ENCODE measurements around the gene MTAP. TPM values are rescaled to one million over a fixed set of nuclear protein-coding genes. Genes with fewer than 3 reads are reported as not detected.

Gene MTAP
- total RNA-seq, 1 donor from 2014 or later: 19.2 TPM

DNA sequence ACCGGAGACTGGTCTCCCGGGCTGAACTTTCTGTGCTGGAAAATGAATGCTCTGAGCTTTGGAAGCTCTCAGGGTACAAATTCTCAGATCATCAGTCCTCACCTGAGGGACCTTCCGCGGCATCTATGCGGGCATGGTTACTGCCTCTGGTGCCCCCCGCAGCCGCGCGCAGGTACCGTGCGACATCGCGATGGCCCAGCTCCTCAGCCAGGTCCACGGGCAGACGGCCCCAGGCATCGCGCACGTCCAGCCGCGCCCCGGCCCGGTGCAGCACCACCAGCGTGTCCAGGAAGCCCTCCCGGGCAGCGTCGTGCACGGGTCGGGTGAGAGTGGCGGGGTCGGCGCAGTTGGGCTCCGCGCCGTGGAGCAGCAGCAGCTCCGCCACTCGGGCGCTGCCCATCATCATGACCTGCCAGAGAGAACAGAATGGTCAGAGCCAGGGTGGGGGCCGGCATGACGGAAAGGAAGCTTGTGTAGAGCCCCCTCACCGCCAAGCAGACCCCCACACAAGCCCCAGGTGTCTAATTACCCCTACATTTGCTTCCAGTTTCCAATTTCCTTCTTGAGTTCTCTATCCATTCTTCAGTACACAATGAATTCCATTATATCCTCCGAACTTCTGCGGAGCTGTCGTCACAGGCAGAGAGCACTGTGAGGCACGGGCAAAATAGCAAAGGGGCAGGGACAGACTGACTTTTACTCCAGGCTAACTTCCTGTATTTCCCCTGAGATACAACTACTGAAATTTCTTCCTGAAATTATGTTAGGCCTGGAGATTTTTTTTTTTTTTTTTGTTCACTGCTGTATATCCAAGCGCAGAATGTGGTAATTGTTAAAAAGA, 168.6 kb downstream of the MTAP start:
- DNase-seq: no peak

DNA sequence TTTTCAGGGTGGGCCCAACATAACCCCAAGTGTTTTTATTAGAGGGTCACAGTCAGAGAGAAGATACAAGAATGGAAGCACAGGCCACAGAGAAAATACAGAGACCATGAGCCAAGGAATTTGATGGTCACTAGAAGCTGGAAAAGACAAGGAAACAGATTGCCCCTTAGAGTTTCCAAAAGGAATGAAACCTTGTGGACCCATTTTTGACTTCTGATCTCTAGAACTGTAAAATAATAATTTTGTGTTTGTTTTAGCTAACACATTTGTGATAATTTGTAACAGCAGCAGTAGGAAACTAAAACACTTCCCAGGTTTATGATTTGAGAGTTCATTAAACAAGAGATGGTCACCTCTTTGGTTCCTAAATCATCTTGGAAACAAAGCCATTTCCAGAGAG, 169.9 kb downstream of the MTAP start:
- no peak for DNase-seq

DNA sequence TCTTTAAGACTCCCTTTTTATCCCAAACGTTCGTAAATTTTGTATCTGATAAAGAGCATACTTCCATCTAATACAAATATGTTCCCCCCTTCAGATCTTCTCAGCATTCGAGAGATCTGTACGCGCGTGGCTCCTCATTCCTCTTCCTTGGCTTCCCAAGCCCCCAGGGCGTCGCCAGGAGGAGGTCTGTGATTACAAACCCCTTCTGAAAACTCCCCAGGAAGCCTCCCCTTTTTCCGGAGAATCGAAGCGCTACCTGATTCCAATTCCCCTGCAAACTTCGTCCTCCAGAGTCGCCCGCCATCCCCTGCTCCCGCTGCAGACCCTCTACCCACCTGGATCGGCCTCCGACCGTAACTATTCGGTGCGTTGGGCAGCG, 171.9 kb downstream of the MTAP start:
- no peak for DNase-seq

DNA sequence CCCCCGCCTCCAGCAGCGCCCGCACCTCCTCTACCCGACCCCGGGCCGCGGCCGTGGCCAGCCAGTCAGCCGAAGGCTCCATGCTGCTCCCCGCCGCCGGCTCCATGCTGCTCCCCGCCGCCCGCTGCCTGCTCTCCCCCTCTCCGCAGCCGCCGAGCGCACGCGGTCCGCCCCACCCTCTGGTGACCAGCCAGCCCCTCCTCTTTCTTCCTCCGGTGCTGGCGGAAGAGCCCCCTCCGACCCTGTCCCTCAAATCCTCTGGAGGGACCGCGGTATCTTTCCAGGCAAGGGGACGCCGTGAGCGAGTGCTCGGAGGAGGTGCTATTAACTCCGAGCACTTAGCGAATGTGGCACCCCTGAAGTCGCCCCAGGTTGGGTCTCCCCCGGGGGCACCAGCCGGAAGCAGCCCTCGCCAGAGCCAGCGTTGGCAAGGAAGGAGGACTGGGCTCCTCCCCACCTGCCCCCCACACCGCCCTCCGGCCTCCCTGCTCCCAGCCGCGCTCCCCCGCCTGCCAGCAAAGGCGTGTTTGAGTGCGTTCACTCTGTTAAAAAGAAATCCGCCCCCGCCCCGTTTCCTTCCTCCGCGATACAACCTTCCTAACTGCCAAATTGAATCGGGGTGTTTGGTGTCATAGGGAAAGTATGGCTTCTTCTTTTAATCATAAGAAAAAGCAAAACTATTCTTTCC, 172.4 kb downstream of the MTAP start:
- peak; percentile 52 for DNase-seq

DNA sequence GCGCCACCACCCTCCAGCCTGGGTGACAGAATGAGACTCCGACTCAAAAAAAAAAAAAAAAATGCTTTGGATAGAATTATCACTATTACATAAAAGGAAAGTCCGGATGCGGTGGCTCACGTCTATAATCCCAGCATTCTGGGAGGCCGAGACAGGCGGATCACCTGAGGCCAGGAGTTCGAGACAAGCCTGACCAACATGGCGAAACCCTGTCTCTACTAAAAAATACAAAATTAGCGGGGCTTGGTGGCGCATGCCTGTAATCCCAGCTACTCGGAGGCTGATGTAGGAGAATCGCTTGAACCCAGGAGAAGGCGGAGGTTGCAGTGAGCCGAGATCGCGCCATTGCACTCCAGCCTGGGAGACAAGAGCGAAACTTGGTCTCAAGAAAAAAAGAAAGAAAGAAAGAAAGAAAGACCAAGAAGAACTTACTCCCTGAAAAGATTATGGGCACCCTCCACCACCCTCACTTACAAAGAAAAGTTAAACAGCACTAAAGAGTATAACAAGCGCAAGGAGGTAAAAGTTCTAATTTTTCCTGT, 174.0 kb downstream of the MTAP start:
- no peak for DNase-seq

DNA sequence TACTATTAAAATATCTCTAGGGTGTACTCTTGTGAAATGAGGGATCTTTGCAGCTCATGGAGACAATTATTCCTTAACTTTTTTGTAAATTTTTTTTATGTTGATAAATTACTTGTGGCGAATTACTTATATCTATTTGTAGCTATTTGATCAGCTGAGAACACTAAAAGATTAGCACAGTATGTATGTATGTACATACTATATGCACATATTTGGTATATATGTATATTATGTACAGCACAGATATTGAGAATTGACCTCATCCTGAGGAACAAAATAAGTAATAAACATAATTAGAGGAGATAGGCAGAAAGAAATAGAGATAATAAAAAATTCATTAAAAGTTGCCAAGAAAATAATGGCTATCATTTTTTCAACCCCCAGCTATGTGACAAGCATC, 180.0 kb downstream of the MTAP start:
- no peak for DNase-seq

DNA sequence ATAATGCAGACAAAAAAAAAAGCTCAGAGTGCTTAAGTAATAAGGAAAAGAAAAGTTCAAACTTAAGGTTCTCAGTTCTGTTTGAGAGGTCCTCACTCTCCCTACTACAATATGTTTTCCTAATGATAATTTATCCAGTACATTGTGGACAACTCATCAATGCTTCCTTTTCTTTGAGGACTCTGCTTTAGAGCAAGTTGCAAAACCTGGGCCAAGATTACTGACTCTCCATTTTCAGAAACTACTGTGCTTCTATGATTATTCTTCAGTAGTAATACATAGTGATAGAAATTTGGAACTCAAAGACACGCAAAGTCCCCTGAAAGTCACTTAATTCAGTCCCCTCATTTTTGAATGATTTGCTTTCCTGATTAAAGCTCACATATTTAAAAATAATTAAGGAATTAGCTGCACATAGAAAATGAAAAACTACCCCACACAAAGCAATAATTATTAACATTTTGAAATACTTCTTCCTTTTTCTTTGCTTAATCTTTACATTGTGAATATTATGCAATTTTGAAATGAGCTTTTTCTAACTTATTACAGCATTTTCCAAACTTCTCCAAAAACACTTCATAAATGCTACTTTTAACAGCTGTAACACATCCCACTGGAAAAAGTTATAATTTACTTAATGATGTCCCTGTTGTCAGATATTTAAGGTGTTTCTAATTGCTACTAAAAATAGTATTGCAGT, 180.6 kb downstream of the MTAP start:
- DNase-seq: no peak

DNA sequence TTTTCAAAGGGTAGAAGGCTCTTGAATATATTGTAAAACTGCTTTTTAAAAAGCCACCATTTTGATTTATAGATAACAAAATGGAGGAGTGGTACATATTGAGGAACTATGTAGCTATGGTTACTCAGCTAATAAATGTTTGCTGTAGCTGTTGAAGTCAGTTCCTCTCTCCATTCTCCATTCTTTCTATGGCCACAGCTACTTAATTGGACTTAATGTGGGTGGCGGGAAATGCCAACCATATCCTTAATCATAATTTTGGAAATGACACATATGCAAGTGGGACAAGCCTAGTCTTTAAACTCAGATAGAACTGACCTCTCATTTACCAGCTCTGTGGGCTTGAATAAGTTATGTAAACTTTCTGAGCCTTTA, 181.1 kb downstream of the MTAP start:
- no peak for DNase-seq

DNA sequence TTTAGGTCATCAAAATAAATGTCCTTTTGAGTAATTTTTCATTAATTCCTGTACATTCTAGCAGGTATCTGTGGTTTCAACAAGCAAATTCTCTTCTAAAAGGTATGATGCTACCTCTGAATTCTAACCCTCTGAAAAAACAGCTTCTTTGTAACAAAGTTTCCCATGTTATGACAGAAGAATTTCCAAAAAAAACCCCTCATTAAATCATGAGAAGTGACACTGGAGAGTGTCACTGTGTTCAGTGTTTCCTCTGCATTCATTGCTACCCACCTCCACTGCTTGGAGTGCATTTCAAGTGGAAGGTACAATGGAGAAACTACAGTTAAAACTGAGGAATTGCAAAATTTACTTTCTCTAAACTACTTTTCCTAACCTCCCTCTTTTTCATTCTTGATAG, 181.7 kb downstream of the MTAP start:
- DNase-seq: no peak

DNA sequence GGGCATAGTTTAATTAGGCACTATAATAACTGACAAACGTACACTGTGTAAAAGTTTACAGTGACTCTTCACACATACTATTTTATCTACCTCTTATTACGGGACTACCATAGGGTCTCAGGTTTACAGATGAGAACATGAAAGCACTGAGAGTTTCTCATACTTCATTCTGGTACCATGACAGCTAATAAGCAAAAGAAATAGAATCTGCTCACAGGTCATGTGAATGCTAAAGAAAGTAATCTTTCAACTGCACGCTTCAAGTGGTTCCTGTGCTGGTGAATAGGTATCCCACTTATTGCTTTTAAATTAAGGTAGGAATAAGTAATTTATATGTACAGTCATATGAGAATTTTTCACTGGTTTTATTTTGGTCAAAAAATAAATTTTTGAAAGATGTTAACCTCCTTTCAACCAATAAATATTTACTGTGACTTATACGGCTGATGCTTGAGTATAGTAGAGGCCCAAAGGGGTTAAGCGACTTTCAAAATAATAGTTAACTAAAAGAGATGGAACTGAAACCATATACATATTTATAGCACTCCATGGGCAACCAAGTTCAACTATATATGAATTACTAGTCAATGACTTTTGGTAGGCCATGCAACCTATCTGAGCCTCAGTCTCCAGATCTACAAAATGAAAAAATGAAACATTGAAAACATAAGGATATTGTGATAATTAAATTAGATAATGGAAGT, 183.7 kb downstream of the MTAP start:
- DNase-seq: no peak

Other genes with a start within 250 kb of the MTAP start
- 1.0 and 1.3 TPM in 2 replicates for gene CDKN2A, start 191.8 kb downstream of the MTAP start, total RNA-seq
- 0.28 and 2.2 TPM in 2 replicates for gene CDKN2B-AS1, start 192.2 kb downstream of the MTAP start, total RNA-seq
- gene CDKN2B, start 206.7 kb downstream of the MTAP start, total RNA-seq: 1.9 and 2.4 TPM in 2 replicates

Measured in dermis blood vessel endothelial cell (primary cell).